ENCODE measurements around the gene RETREG1.

Gene RETREG1

GRCh38 chr5:16521521-16522483, 95.0 kb downstream of the RETREG1 start:
- DNase-seq (ENCODE audit: low spot score), result no peak

GRCh38 chr5:16520841-16521240, 96.0 kb downstream of the RETREG1 start:
- DNase-seq (ENCODE audit: low spot score), result no peak

- no peak for DNase-seq (ENCODE audit: low spot score)
Measured at GRCh38 chr5:16519435-16519834, 97.4 kb downstream of the RETREG1 start.

- no peak for DNase-seq (ENCODE audit: low spot score)
Measured at GRCh38 chr5:16518606-16519005, 98.2 kb downstream of the RETREG1 start.

- no peak for DNase-seq (ENCODE audit: low spot score)
Measured at GRCh38 chr5:16515532-16515931, 101.3 kb downstream of the RETREG1 start.

GRCh38 chr5:16510098-16510497, 106.7 kb downstream of the RETREG1 start:
- DNase-seq (ENCODE audit: low spot score), result no peak

GRCh38 chr5:16508730-16509531, 107.9 kb downstream of the RETREG1 start:
- DNase-seq (ENCODE audit: low spot score), result no peak

- no peak for DNase-seq (ENCODE audit: low spot score)
Measured at GRCh38 chr5:16507716-16508115, 109.1 kb downstream of the RETREG1 start.

GRCh38 chr5:16505904-16506303, 110.9 kb downstream of the RETREG1 start:
- no peak for DNase-seq (ENCODE audit: low spot score)

GRCh38 chr5:16505140-16505891, 111.5 kb downstream of the RETREG1 start:
- no peak for DNase-seq (ENCODE audit: low spot score)

- DNase-seq (ENCODE audit: low spot score), result no peak
Measured at GRCh38 chr5:16504571-16504970, 112.2 kb downstream of the RETREG1 start.

GRCh38 chr5:16502866-16503265, 113.9 kb downstream of the RETREG1 start:
- no peak for DNase-seq (ENCODE audit: low spot score)

GRCh38 chr5:16500024-16500423, 116.8 kb downstream of the RETREG1 start:
- DNase-seq (ENCODE audit: low spot score), result no peak

GRCh38 chr5:16497546-16497945, 119.3 kb downstream of the RETREG1 start:
- no peak for DNase-seq (ENCODE audit: low spot score)

- DNase-seq (ENCODE audit: low spot score), result no peak
Measured at GRCh38 chr5:16493261-16493660, 123.5 kb downstream of the RETREG1 start.

GRCh38 chr5:16492398-16493140, 124.2 kb downstream of the RETREG1 start:
- no peak for DNase-seq (ENCODE audit: low spot score)

GRCh38 chr5:16490911-16491310, 125.9 kb downstream of the RETREG1 start:
- no peak for DNase-seq (ENCODE audit: low spot score)

- DNase-seq (ENCODE audit: low spot score), result no peak
Measured at GRCh38 chr5:16489322-16489791, 127.4 kb downstream of the RETREG1 start.

- no peak for DNase-seq (ENCODE audit: low spot score)
Measured at GRCh38 chr5:16487456-16487855, 129.3 kb downstream of the RETREG1 start.

GRCh38 chr5:16486711-16487111, 130.1 kb downstream of the RETREG1 start:
- DNase-seq (ENCODE audit: low spot score), result no peak

- no peak for DNase-seq (ENCODE audit: low spot score)
Measured at GRCh38 chr5:16485656-16486055, 131.1 kb downstream of the RETREG1 start.

All from hepatic stellate cell (primary cell).